Prostate gland (tissue), 2 donors: ENCODE measurements around the gene VWA3A. TPM values are rescaled to one million over a fixed set of nuclear protein-coding genes. Genes with fewer than 3 reads are reported as not detected.

Source experiments
- DNase-seq: peaks from one replicate; pipeline ENCODE4 v3.0.0-alpha.2; 2019; ENCODE audit warnings: low spot score
- H3K27ac ChIP-seq, 2 donors: fragments of 200-600 bp; sonication (generic); 2 replicates each; pipeline ENCODE4 v1.5.1; 2017 to 2019
- H3K27me3 ChIP-seq: fragments of 200-600 bp; sonication (generic); replicated peaks from 2 replicates; pipeline ENCODE4 v1.5.1; 2019; ENCODE audit not compliant: insufficient read depth
- H3K36me3 ChIP-seq, 2 donors: fragments of 200-600 bp; sonication (generic); 1 replicate in 1 of 2; 2 replicates in 1 of 2; pipeline versions ENCODE4 v1.5.1 to v1.8.1; 2017 to 2019
- H3K4me1 ChIP-seq: fragments of 200-600 bp; sonication (generic); replicated peaks from 2 replicates; pipeline ENCODE4 v1.5.1; 2019
- H3K4me3 ChIP-seq, 2 donors: fragments of 200-600 bp; sonication (generic); 2 replicates each; pipeline ENCODE4 v1.5.1; 2017 to 2019
- H3K9me3 ChIP-seq: fragments of 200-600 bp; sonication (generic); 2 replicates; pipeline ENCODE4 v1.5.1; 2017
- CTCF ChIP-seq, 4 experiments: fragments of 200-600 bp in 2 of 4; fragments of 450-650 bp in 2 of 4; sonication (generic) in 2 of 4; IDR thresholded peaks; 1 replicate in 3 of 4; 2 replicates in 1 of 4; pipeline ENCODE4 v1.5.1; 2016 to 2019; ENCODE audit warnings: antibody characterized with exemption in 4 of 4, mild to moderate bottlenecking in 2 of 4, moderate library complexity in 2 of 4
- POLR2A ChIP-seq: fragments of 450-650 bp; IDR thresholded peaks from one replicate; pipeline ENCODE4 v1.6.1; 2016; ENCODE audit warnings: antibody characterized with exemption, mild to moderate bottlenecking
- POLR2AphosphoS5 ChIP-seq: sonication (generic); formaldehyde crosslinking; IDR thresholded peaks from one replicate; pipeline ENCODE4 v1.6.1; 2017; ENCODE audit warnings: antibody characterized with exemption
- WGBS: methylation state at CpG from one replicate; pipeline ENCODE4 v1.1.5; 2018; 5-methylcytosine and 5-hydroxymethylcytosine counted together
- intact Hi-C: fragments of 100-400 bp; cut with DNase I; formaldehyde crosslinking; loops from one replicate; pipeline ENCODE4 v1.14.2; 2022
- total RNA-seq, 2 donors: library from RNA; depleted of rRNA; stranded (reverse); fragments of >200 nt; gene quantifications; one replicate each; pipeline ENCODE4 v1.1.0, GENCODE V29; 2016

VWA3A gene
- total RNA-seq, 2 donors from 2014 or later = 0.41 to 2.5 TPM

GRCh38 chr16:22186517-22186916 lies 94.2 kb downstream of the VWA3A start:
- WGBS = 74% methylated on average over 3 of the region's 3 CpGs
- H3K4me3 ChIP-seq = no peak overlapping the region

GRCh38 chr16:22188267-22188594 lies 95.9 kb downstream of the VWA3A start:
- 75% methylated on average over 2 of the region's 2 CpGs for WGBS
- DNase-seq = no peak
- TF ChIP-seq CTCF (IDR thresholded peaks at IDR 0.05) = no peak
- TF ChIP-seq POLR2A = no peak
- no peak for TF ChIP-seq POLR2AphosphoS5
- intact Hi-C loops = loop anchor here (2.0 to 5.0 kb wide), 3 partner anchors 91 to 183 kb away; no protein-coding TSS in a partner anchor
- Histone ChIP-seq H3K9me3 (no peaks in the 10 kb centered on the region), H3K4me1 (peaks cover 12% of the 10 kb centered on the region), H3K27ac (peak overlapping the region; percentile 96 to 98), H3K36me3 (no peaks in the 10 kb centered on the region), H3K27me3 (no peaks in the 10 kb centered on the region), H3K4me3 (no peak overlapping the region)

More at GRCh38 chr16:22186517-22186916, 94.2 kb downstream of the VWA3A start:
- TF ChIP-seq POLR2A (no peak), POLR2AphosphoS5 (no peak), CTCF (IDR thresholded peaks at IDR 0.05) (no peak)
- intact Hi-C loops = loop anchor here (5.0 kb wide), 1 partner anchor 89 kb away; no protein-coding TSS in a partner anchor
- no peaks in the 10 kb centered on the region for H3K9me3 ChIP-seq
- no peaks in the 10 kb centered on the region for H3K36me3 ChIP-seq
- no peak for DNase-seq
- H3K27me3 ChIP-seq = no peaks in the 10 kb centered on the region
- H3K4me1 ChIP-seq = peaks cover 6% of the 10 kb centered on the region
- H3K27ac ChIP-seq = no peak overlapping the region

GRCh38 chr16:22188595-22189442 lies 96.5 kb downstream of the VWA3A start:
- Histone ChIP-seq H3K4me1 (peaks cover 12% of the 10 kb centered on the region), H3K27me3 (no peaks in the 10 kb centered on the region), H3K4me3 (no peak overlapping the region), H3K27ac (peak overlapping the region; percentile 96 to 98), H3K36me3 (no peaks in the 10 kb centered on the region), H3K9me3 (no peaks in the 10 kb centered on the region)
- peak; percentile 81 for TF ChIP-seq POLR2AphosphoS5
- TF ChIP-seq CTCF (IDR thresholded peaks at IDR 0.05) = peak; percentile 55 to 90 (median 76)
- TF ChIP-seq POLR2A = no peak
- DNase-seq = peak; percentile 86
- WGBS = 37% methylated on average over 8 of the region's 8 CpGs
- intact Hi-C loops = loop anchor here (2.0 to 5.0 kb wide), 3 partner anchors 92 to 184 kb away; no protein-coding TSS in a partner anchor

- no peak for TF ChIP-seq CTCF (IDR thresholded peaks at IDR 0.05)
- peak; percentile 73 for TF ChIP-seq POLR2AphosphoS5
- no peak for TF ChIP-seq POLR2A
- 1% methylated on average over 18 of the region's 18 CpGs for WGBS
- Histone ChIP-seq H3K4me1 (peaks cover 12% of the 10 kb centered on the region), H3K4me3 (peak overlapping the region; percentile 68 to 74), H3K27ac (peak overlapping the region; percentile 96 to 98), H3K36me3 (no peaks in the 10 kb centered on the region), H3K9me3 (no peaks in the 10 kb centered on the region), H3K27me3 (no peaks in the 10 kb centered on the region)
- intact Hi-C loops = loop anchor here (2.0 to 10.0 kb wide), 6 partner anchors 92 to 675 kb away; partner anchors contain the start of gene CDR2
- peak; percentile 43 for DNase-seq
Observed at GRCh38 chr16:22189473-22190080, 97.2 kb downstream of the VWA3A start.
